Pons (tissue), 1 donor: Measurements from ENCODE around the gene SLC17A7.
"Not testable (repeated sequence)": the region's sequence is repeated elsewhere in the genome, so short reads cannot be mapped to it uniquely, and the experiment has no call there.

ENCODE experiments used
- DNase-seq: peaks from one replicate; pipeline ENCODE4 v3.0.0-alpha.2; 2016; ENCODE audit warnings: low spot score

SLC17A7 gene

GRCh38 chr19:49469828-49470614 lies 28.7 kb upstream of the SLC17A7 start:
- no peak for DNase-seq

GRCh38 chr19:49468746-49469447 lies 27.6 kb upstream of the SLC17A7 start:
- DNase-seq = no peak

- no peak for DNase-seq
Measured at GRCh38 chr19:49468199-49468598, 26.9 kb upstream of the SLC17A7 start.

GRCh38 chr19:49465371-49465770 lies 24.0 kb upstream of the SLC17A7 start:
- no peak for DNase-seq

- no peak for DNase-seq
Measured at GRCh38 chr19:49463960-49464740, 22.8 kb upstream of the SLC17A7 start.

GRCh38 chr19:49462492-49462891 lies 21.2 kb upstream of the SLC17A7 start:
- DNase-seq = no peak

- DNase-seq = no peak
Measured at GRCh38 chr19:49461656-49462055, 20.3 kb upstream of the SLC17A7 start.

GRCh38 chr19:49461130-49461529 lies 19.8 kb upstream of the SLC17A7 start:
- not testable (repeated sequence) for DNase-seq

- DNase-seq = no peak
Measured at GRCh38 chr19:49459388-49459787, 18.1 kb upstream of the SLC17A7 start.

- no peak for DNase-seq
Measured at GRCh38 chr19:49458567-49458903, 17.2 kb upstream of the SLC17A7 start.

GRCh38 chr19:49456326-49456725 lies 15.0 kb upstream of the SLC17A7 start:
- no peak for DNase-seq

GRCh38 chr19:49455773-49456172 lies 14.4 kb upstream of the SLC17A7 start:
- DNase-seq = no peak

GRCh38 chr19:49453757-49454240 lies 12.5 kb upstream of the SLC17A7 start:
- DNase-seq = no peak

- peak; percentile 98 for DNase-seq
Measured at GRCh38 chr19:49453013-49453756, 11.9 kb upstream of the SLC17A7 start, which contains the start of gene ALDH16A1. Gene ALDH16A1, plus strand, starts transcription at chr19:49453225. Its CDS starts 107 bp downstream, at chr19:49453332.

GRCh38 chr19:49451430-49452181 lies 10.3 kb upstream of the SLC17A7 start, which contains the start of gene PIH1D1:
Gene PIH1D1, minus strand, starts transcription at chr19:49451814. Its CDS starts 240 bp downstream, at chr19:49451574.
- peak; percentile 99 for DNase-seq

GRCh38 chr19:49450405-49450804 lies 9.1 kb upstream of the SLC17A7 start:
- DNase-seq = no peak

GRCh38 chr19:49448432-49448786 lies 7.1 kb upstream of the SLC17A7 start:
- no peak for DNase-seq

- DNase-seq = no peak
Measured at GRCh38 chr19:49447485-49448431, 6.4 kb upstream of the SLC17A7 start.

- DNase-seq = no peak
Measured at GRCh38 chr19:49445997-49446396, 4.7 kb upstream of the SLC17A7 start.
